Skeletal muscle satellite cell (primary cell): ENCODE data around the gene CDHR3.

Experiments
- H3K27me3 ChIP-seq: 2 replicates; pipeline ENCODE4 v1.7.0; 2013; ENCODE audit warnings: low read length; ENCODE audit not compliant: control insufficient read depth, insufficient read depth
- H3K36me3 ChIP-seq: 2 replicates; pipeline ENCODE4 v1.7.0; 2013; ENCODE audit warnings: mild to moderate bottlenecking, control low read depth, low read length; ENCODE audit not compliant: insufficient read depth
- H3K4me1 ChIP-seq: 2 replicates; pipeline ENCODE4 v1.7.0; 2013; ENCODE audit warnings: low read length; ENCODE audit not compliant: control insufficient read depth, insufficient read depth
- H3K4me2 ChIP-seq: 2 replicates; pipeline ENCODE4 v1.7.0; 2013; ENCODE audit warnings: mild to moderate bottlenecking, low read length
- H3K4me3 ChIP-seq: 2 replicates; pipeline ENCODE4 v1.7.0; 2013; ENCODE audit warnings: low read length
- H3K9ac ChIP-seq: 2 replicates; pipeline ENCODE4 v1.7.0; 2013; ENCODE audit warnings: mild to moderate bottlenecking, low read depth, low read length, moderate library complexity
- H3K9me3 ChIP-seq: replicated peaks from 2 replicates; pipeline ENCODE4 v1.7.0; 2013; ENCODE audit warnings: mild to moderate bottlenecking, control low read depth, low read length

Gene CDHR3

GRCh38 chr7:105985672-105986215 is 22.7 kb downstream of the CDHR3 start:
- H3K36me3 ChIP-seq, result no peaks in the 10 kb centered on the region
- no peak overlapping the region for H3K9ac ChIP-seq
- H3K4me1 ChIP-seq, result no peaks in the 10 kb centered on the region
- peaks cover 74% of the 10 kb centered on the region for H3K27me3 ChIP-seq
- H3K4me2 ChIP-seq, result no peak overlapping the region
- H3K4me3 ChIP-seq, result no peak overlapping the region
- H3K9me3 ChIP-seq, result no peaks in the 10 kb centered on the region

- Histone ChIP-seq H3K9me3 (no peaks in the 10 kb centered on the region), H3K27me3 (peaks cover 76% of the 10 kb centered on the region), H3K4me3 (no peak overlapping the region), H3K4me1 (no peaks in the 10 kb centered on the region), H3K36me3 (no peaks in the 10 kb centered on the region), H3K4me2 (no peak overlapping the region), H3K9ac (no peak overlapping the region)
Observed at GRCh38 chr7:105987046-105987445, 24.0 kb downstream of the CDHR3 start.

- H3K4me2 ChIP-seq, result no peak overlapping the region
- peaks cover 84% of the 10 kb centered on the region for H3K27me3 ChIP-seq
- H3K4me3 ChIP-seq, result no peak overlapping the region
- H3K4me1 ChIP-seq, result no peaks in the 10 kb centered on the region
- no peaks in the 10 kb centered on the region for H3K9me3 ChIP-seq
- no peak overlapping the region for H3K9ac ChIP-seq
- H3K36me3 ChIP-seq, result no peaks in the 10 kb centered on the region
Observed at GRCh38 chr7:105988276-105988675, 25.2 kb downstream of the CDHR3 start.

- Histone ChIP-seq H3K9me3 (no peaks in the 10 kb centered on the region), H3K9ac (no peak overlapping the region), H3K4me2 (no peak overlapping the region), H3K4me1 (no peaks in the 10 kb centered on the region), H3K4me3 (no peak overlapping the region), H3K36me3 (no peaks in the 10 kb centered on the region), H3K27me3 (peaks cover 81% of the 10 kb centered on the region)
Observed at GRCh38 chr7:105989191-105989590, 26.1 kb downstream of the CDHR3 start.

GRCh38 chr7:105989686-105990085 is 26.6 kb downstream of the CDHR3 start:
- H3K27me3 ChIP-seq, result peaks cover 81% of the 10 kb centered on the region

GRCh38 chr7:105990141-105990540 is 27.1 kb downstream of the CDHR3 start:
- Histone ChIP-seq H3K4me1 (no peaks in the 10 kb centered on the region), H3K4me2 (no peak overlapping the region), H3K9me3 (no peaks in the 10 kb centered on the region), H3K9ac (no peak overlapping the region), H3K27me3 (peaks cover 81% of the 10 kb centered on the region), H3K4me3 (no peak overlapping the region), H3K36me3 (no peaks in the 10 kb centered on the region)

More at GRCh38 chr7:105989686-105990085, 26.6 kb downstream of the CDHR3 start:
- Histone ChIP-seq H3K9ac (no peak overlapping the region), H3K4me2 (no peak overlapping the region), H3K4me3 (no peak overlapping the region), H3K4me1 (no peaks in the 10 kb centered on the region), H3K9me3 (no peaks in the 10 kb centered on the region), H3K36me3 (no peaks in the 10 kb centered on the region)

- no peaks in the 10 kb centered on the region for H3K9me3 ChIP-seq
- H3K27me3 ChIP-seq, result peaks cover 80% of the 10 kb centered on the region
- H3K4me1 ChIP-seq, result no peaks in the 10 kb centered on the region
- H3K4me2 ChIP-seq, result no peak overlapping the region
- no peak overlapping the region for H3K9ac ChIP-seq
- H3K4me3 ChIP-seq, result no peak overlapping the region
- no peaks in the 10 kb centered on the region for H3K36me3 ChIP-seq
Observed at GRCh38 chr7:105990727-105991453, 27.8 kb downstream of the CDHR3 start.

- no peak overlapping the region for H3K4me2 ChIP-seq
- H3K27me3 ChIP-seq, result peaks cover 80% of the 10 kb centered on the region
- no peak overlapping the region for H3K4me3 ChIP-seq
- H3K4me1 ChIP-seq, result no peaks in the 10 kb centered on the region
- H3K36me3 ChIP-seq, result no peaks in the 10 kb centered on the region
- H3K9ac ChIP-seq, result no peak overlapping the region
- H3K9me3 ChIP-seq, result no peaks in the 10 kb centered on the region
Observed at GRCh38 chr7:105992905-105993304, 29.8 kb downstream of the CDHR3 start.

- Histone ChIP-seq H3K9ac (no peak overlapping the region), H3K9me3 (no peaks in the 10 kb centered on the region), H3K4me1 (no peaks in the 10 kb centered on the region), H3K27me3 (peaks cover 76% of the 10 kb centered on the region), H3K4me3 (no peak overlapping the region), H3K36me3 (no peaks in the 10 kb centered on the region), H3K4me2 (no peak overlapping the region)
Observed at GRCh38 chr7:105996860-105997737, 34.0 kb downstream of the CDHR3 start.

GRCh38 chr7:105999256-105999655 is 36.2 kb downstream of the CDHR3 start:
- Histone ChIP-seq H3K4me2 (no peak overlapping the region), H3K9me3 (no peaks in the 10 kb centered on the region), H3K4me1 (no peaks in the 10 kb centered on the region), H3K27me3 (peaks cover 70% of the 10 kb centered on the region), H3K9ac (no peak overlapping the region), H3K36me3 (no peaks in the 10 kb centered on the region), H3K4me3 (no peak overlapping the region)

GRCh38 chr7:106001196-106001595 is 38.1 kb downstream of the CDHR3 start:
- Histone ChIP-seq H3K9ac (no peak overlapping the region), H3K27me3 (peaks cover 73% of the 10 kb centered on the region), H3K36me3 (no peaks in the 10 kb centered on the region), H3K4me3 (no peak overlapping the region), H3K4me1 (no peaks in the 10 kb centered on the region), H3K4me2 (no peak overlapping the region), H3K9me3 (no peaks in the 10 kb centered on the region)
